ENCODE measurements around the gene SYCE3. TPM values are rescaled to one million over a fixed set of nuclear protein-coding genes. Genes with fewer than 3 reads are reported as not detected.
"Not testable (repeated sequence)": the region's sequence is repeated elsewhere in the genome, so short reads cannot be mapped to it uniquely, and the experiment has no call there.

Gene SYCE3
- total RNA-seq, 1 donor from 2014 or later: not detected

GRCh38 chr22:50523458-50523805 lies 39.3 kb downstream of the SYCE3 start:
- intact Hi-C loops (cut with micrococcal nuclease): no loop called here

- intact Hi-C loops (cut with micrococcal nuclease): no loop called here
Observed at GRCh38 chr22:50522806-50523438, 39.8 kb downstream of the SYCE3 start.

GRCh38 chr22:50522208-50522805 lies 40.4 kb downstream of the SYCE3 start:
- intact Hi-C loops (cut with micrococcal nuclease): no loop called here

- intact Hi-C loops (cut with micrococcal nuclease): no loop called here
Observed at GRCh38 chr22:50521710-50522109, 41.0 kb downstream of the SYCE3 start.

- intact Hi-C loops (cut with micrococcal nuclease): no loop called here
Observed at GRCh38 chr22:50520826-50521453, 41.8 kb downstream of the SYCE3 start.

- intact Hi-C loops (cut with micrococcal nuclease): not testable (repeated sequence)
Observed at GRCh38 chr22:50520184-50520583, 42.5 kb downstream of the SYCE3 start.

GRCh38 chr22:50519151-50519550 lies 43.6 kb downstream of the SYCE3 start:
- intact Hi-C loops (cut with micrococcal nuclease): no loop called here

GRCh38 chr22:50518606-50519005 lies 44.1 kb downstream of the SYCE3 start:
- intact Hi-C loops (cut with micrococcal nuclease): no loop called here

GRCh38 chr22:50517495-50518260 lies 45.0 kb downstream of the SYCE3 start:
- intact Hi-C loops (cut with micrococcal nuclease): no loop called here

- intact Hi-C loops (cut with micrococcal nuclease): no loop called here
Observed at GRCh38 chr22:50516891-50517290, 45.8 kb downstream of the SYCE3 start.

GRCh38 chr22:50516068-50516467 lies 46.7 kb downstream of the SYCE3 start:
- intact Hi-C loops (cut with micrococcal nuclease): no loop called here

- intact Hi-C loops (cut with micrococcal nuclease): no loop called here
Observed at GRCh38 chr22:50513175-50513574, 49.5 kb downstream of the SYCE3 start.

GRCh38 chr22:50508897-50509296 lies 53.8 kb downstream of the SYCE3 start:
- intact Hi-C loops (cut with micrococcal nuclease): loop anchor here (1.0 to 5.0 kb wide), 8 partner anchors 16 to 317 kb away; partner anchors contain the start of genes ARSA, CHKB, MAPK11 and SCO2

- intact Hi-C loops (cut with micrococcal nuclease): loop anchor here (1.0 to 5.0 kb wide), 12 partner anchors 17 to 316 kb away; partner anchors contain the start of genes ARSA, CHKB, MAPK11 and PPP6R2
Observed at GRCh38 chr22:50507991-50508884, 54.5 kb downstream of the SYCE3 start, which contains the start of gene NCAPH2. Gene NCAPH2 (plus strand): TSS chr22:50508224. CDS start chr22:50508338, 114 bp downstream.

GRCh38 chr22:50507421-50507990 lies 55.2 kb downstream of the SYCE3 start, which contains the start of gene LMF2:
Gene LMF2 (minus strand): TSS chr22:50507702. CDS start chr22:50507675, 27 bp downstream.
- intact Hi-C loops (cut with micrococcal nuclease): loop anchor here (1.0 to 5.0 kb wide), 6 partner anchors 32 to 315 kb away; partner anchors contain the start of genes MAPK11, PPP6R2 and SBF1

GRCh38 chr22:50506611-50507420 lies 55.9 kb downstream of the SYCE3 start:
- intact Hi-C loops (cut with micrococcal nuclease): loop anchor here (1.0 to 5.0 kb wide), 6 partner anchors 32 to 315 kb away; partner anchors contain the start of genes MAPK11, PPP6R2 and SBF1

- intact Hi-C loops (cut with micrococcal nuclease): loop anchor here (2.0 to 5.0 kb wide), 3 partner anchors 163 to 314 kb away; partner anchors contain the start of genes MAPK11 and PPP6R2
Observed at GRCh38 chr22:50505776-50506610, 56.7 kb downstream of the SYCE3 start.

- intact Hi-C loops (cut with micrococcal nuclease): loop anchor here (5.0 kb wide), 2 partner anchors 233 to 313 kb away; partner anchors contain the start of gene MAPK11
Observed at GRCh38 chr22:50505276-50505775, 57.4 kb downstream of the SYCE3 start.
